ENCODE data around the gene CDK6.

The CDK6 gene

GRCh38 chr7:92827464-92828120 lies 8.8 kb downstream of the CDK6 start:
- DNase-seq (ENCODE audit: low read depth, low spot score) = peak; percentile 32

- no peak for DNase-seq (ENCODE audit: low read depth, low spot score)
These were observed 10.0 kb downstream of the CDK6 start for GRCh38 chr7:92826258-92826938.

GRCh38 chr7:92824901-92825480 lies 11.4 kb downstream of the CDK6 start:
- DNase-seq (ENCODE audit: low read depth, low spot score) = no peak

- DNase-seq (ENCODE audit: low read depth, low spot score) = no peak
These were observed 11.9 kb downstream of the CDK6 start for GRCh38 chr7:92824450-92824849.

GRCh38 chr7:92823042-92823441 lies 13.3 kb downstream of the CDK6 start:
- DNase-seq (ENCODE audit: low read depth, low spot score) = no peak

GRCh38 chr7:92820191-92820590 lies 16.2 kb downstream of the CDK6 start:
- no peak for DNase-seq (ENCODE audit: low read depth, low spot score)

- no peak for DNase-seq (ENCODE audit: low read depth, low spot score)
These were observed 19.0 kb downstream of the CDK6 start for GRCh38 chr7:92817398-92817797.

- no peak for DNase-seq (ENCODE audit: low read depth, low spot score)
These were observed 21.0 kb downstream of the CDK6 start for GRCh38 chr7:92815412-92815811.

- peak; percentile 38 for DNase-seq (ENCODE audit: low read depth, low spot score)
These were observed 22.9 kb downstream of the CDK6 start for GRCh38 chr7:92813390-92814024.

- DNase-seq (ENCODE audit: low read depth, low spot score) = no peak
These were observed 25.2 kb downstream of the CDK6 start for GRCh38 chr7:92811158-92811557.

GRCh38 chr7:92809760-92810573 lies 26.4 kb downstream of the CDK6 start:
- peak; percentile 91 for DNase-seq (ENCODE audit: low read depth, low spot score)

- no peak for DNase-seq (ENCODE audit: low read depth, low spot score)
These were observed 27.0 kb downstream of the CDK6 start for GRCh38 chr7:92809397-92809759.

GRCh38 chr7:92808635-92809034 lies 27.7 kb downstream of the CDK6 start:
- DNase-seq (ENCODE audit: low read depth, low spot score) = no peak

- DNase-seq (ENCODE audit: low read depth, low spot score) = no peak
These were observed 28.4 kb downstream of the CDK6 start for GRCh38 chr7:92808006-92808405.

- no peak for DNase-seq (ENCODE audit: low read depth, low spot score)
These were observed 29.9 kb downstream of the CDK6 start for GRCh38 chr7:92806496-92806895.

- no peak for DNase-seq (ENCODE audit: low read depth, low spot score)
These were observed 34.0 kb downstream of the CDK6 start for GRCh38 chr7:92802406-92802805.

GRCh38 chr7:92799446-92800211 lies 36.7 kb downstream of the CDK6 start:
- DNase-seq (ENCODE audit: low read depth, low spot score) = no peak

- no peak for DNase-seq (ENCODE audit: low read depth, low spot score)
These were observed 37.7 kb downstream of the CDK6 start for GRCh38 chr7:92798517-92799249.

GRCh38 chr7:92797693-92798092 lies 38.7 kb downstream of the CDK6 start:
- peak; percentile 58 for DNase-seq (ENCODE audit: low read depth, low spot score)

GRCh38 chr7:92797284-92797683 lies 39.1 kb downstream of the CDK6 start:
- peak; percentile 68 for DNase-seq (ENCODE audit: low read depth, low spot score)

Measured in astrocyte of the hippocampus (primary cell).